Measurements from ENCODE around the gene TNFRSF18. TPM values are rescaled to one million over a fixed set of nuclear protein-coding genes. Genes with fewer than 3 reads are reported as not detected.

The TNFRSF18 gene
- total RNA-seq, 4 donors from 2014 or later, result 0.44 to 2.6 TPM; not detected in 2

DNA sequence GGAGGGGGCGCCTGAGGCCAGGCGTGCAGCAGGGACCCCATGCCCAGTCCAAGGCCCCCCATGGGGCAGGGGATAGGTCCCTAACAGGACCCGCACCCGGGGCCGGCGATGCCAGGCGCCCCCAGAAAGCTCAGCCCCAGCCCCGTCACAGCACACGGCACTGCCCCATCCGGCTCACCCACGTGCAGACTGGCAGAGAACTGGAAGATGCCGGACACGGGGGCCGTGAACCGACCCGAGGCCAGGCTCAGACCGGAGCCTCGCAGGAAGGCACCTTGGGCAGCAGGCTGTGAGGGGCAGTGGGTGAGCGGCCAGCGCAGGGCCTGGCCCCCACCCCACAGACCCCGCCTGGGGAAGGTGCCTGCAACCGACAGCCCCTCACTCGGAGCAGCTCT is 36.9 kb upstream of the TNFRSF18 start:
- TF ChIP-seq, protein P1, sequence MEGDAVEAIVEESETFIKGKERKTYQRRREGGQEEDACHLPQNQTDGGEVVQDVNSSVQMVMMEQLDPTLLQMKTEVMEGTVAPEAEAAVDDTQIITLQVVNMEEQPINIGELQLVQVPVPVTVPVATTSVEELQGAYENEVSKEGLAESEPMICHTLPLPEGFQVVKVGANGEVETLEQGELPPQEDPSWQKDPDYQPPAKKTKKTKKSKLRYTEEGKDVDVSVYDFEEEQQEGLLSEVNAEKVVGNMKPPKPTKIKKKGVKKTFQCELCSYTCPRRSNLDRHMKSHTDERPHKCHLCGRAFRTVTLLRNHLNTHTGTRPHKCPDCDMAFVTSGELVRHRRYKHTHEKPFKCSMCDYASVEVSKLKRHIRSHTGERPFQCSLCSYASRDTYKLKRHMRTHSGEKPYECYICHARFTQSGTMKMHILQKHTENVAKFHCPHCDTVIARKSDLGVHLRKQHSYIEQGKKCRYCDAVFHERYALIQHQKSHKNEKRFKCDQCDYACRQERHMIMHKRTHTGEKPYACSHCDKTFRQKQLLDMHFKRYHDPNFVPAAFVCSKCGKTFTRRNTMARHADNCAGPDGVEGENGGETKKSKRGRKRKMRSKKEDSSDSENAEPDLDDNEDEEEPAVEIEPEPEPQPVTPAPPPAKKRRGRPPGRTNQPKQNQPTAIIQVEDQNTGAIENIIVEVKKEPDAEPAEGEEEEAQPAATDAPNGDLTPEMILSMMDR (IDR thresholded peaks at IDR 0.05; ENCODE audit: low read depth), result no peak

DNA sequence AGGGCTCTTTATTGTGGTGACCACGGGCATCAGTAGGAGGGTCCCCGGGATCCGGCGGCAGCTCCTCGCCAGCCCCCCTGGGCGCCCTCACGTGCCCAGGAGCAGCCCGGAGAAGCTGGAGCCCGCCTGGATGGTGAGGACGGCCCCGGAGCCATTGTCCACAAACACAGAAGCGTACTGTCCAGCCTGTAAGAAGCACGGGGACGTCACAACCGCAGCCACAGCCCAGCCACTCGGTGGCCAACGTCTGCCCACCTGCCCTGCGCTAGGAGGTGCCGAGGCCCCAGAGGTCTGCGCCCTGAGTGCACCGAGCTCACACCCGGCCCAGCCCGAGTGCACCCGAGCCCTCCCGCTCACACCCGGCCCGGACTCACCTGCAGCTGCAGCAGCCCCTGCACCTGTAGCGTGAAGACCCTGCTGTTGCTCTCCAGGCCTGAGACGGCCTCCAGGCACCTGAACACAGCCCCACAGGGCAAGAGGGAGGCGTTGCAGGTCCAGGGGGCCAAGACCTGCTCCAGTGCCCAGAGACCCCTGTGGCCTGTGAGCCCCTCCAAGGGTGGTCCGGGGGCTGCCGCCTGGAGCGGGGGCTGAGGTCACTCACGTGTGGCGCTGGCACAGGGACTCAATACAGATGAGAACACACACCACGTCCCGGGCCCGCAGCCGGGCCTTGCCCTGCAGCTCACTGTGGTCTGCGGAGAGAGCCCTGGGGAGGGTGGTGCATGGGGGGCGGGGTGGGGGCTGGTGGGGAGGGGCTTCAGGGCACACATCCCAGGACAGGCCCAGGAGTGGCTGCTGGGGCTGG is 36.3 kb upstream of the TNFRSF18 start:
- TF ChIP-seq, protein P1 (IDR thresholded peaks at IDR 0.05; ENCODE audit: low read depth), result no peak

DNA sequence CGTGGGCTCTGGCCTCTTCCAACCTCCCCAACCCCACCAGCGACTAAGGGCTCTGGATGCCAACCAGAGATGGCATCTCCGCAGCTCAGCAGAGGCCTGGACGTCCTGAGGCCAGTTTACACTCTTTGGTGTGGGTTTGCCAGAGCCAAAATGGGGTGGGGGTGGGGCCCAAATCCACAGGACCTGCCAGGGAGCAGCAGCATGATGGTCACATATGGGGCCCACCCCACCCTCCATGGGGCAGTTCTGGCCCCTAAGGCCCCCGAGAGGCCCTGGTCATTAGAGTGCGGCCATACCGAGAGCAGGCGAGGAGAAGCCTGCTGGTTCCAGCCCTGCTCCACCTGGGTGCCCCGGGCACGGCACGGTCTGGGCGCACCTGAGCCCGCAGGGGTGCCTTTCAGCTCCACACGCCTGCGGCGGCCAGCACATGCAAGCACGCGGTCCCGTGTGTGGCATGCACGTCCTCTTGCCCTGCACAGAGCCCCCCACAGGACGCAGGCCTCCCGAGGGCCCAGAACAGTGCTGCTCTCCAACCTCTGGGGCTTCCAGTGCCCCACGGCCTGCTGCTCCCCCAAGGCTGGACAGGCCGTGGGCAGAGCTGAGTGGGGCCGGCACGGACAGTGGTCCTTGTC is 35.3 kb upstream of the TNFRSF18 start:
- TF ChIP-seq, protein P1 (IDR thresholded peaks at IDR 0.05; ENCODE audit: low read depth), result no peak

DNA sequence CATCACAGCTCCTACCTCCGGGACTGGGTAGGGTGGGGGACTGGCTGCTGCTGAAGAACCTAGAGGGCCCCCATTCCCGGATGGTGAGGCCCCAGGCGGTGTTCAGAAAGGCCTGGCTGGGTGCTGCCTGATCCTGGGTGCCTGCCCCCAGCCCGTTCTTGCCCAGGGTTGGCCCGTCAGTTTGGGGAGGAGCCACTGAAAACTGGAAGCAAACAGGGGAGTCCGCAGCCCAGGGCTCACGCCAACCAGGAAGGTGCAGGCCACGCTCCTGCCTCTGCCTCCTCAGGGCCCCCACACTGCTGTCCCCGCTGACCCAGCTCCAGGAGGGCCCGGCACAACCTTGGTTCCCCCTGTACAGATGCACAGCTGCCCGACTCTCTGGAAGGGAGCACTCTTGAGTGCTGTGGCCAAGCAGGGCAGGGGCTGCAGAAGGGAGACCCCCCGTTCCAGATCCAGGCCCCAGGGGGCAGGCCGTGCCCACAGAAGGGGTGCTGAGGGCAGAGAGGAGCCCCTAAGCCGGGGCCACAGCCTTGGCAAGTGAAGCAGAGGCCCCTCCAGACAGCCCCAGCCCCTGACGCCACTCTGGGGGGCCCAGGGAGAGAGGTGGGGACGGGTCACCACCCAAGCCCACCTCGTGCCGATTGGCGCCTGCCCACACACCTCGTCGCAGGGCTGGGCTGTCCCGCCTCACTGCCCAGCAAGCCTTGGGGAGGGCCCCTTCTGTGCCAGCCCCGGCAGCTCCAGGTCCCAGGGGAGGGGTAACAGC is 34.6 kb upstream of the TNFRSF18 start:
- TF ChIP-seq, protein P1 (IDR thresholded peaks at IDR 0.05; ENCODE audit: low read depth), result no peak

DNA sequence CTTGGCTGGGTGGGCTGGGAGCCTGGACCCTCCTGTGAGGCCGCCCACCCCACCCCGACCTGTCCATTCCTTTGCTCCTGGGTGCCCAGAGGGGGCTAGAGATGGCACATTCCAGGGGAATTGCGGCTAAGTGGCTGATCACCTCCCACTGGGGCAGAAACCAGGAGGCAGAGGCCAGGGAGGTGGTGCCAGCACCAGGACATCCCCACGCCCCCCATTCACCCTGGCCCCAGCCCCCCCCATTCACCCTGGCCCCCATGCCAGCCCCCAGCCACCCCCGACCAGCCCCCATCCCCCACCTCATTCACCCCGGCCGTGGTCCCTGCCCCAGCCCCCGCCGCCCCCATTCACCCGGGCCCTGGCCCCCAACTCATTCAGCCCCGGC is 33.9 kb upstream of the TNFRSF18 start:
- TF ChIP-seq, protein P1 (IDR thresholded peaks at IDR 0.05; ENCODE audit: low read depth), result no peak

DNA sequence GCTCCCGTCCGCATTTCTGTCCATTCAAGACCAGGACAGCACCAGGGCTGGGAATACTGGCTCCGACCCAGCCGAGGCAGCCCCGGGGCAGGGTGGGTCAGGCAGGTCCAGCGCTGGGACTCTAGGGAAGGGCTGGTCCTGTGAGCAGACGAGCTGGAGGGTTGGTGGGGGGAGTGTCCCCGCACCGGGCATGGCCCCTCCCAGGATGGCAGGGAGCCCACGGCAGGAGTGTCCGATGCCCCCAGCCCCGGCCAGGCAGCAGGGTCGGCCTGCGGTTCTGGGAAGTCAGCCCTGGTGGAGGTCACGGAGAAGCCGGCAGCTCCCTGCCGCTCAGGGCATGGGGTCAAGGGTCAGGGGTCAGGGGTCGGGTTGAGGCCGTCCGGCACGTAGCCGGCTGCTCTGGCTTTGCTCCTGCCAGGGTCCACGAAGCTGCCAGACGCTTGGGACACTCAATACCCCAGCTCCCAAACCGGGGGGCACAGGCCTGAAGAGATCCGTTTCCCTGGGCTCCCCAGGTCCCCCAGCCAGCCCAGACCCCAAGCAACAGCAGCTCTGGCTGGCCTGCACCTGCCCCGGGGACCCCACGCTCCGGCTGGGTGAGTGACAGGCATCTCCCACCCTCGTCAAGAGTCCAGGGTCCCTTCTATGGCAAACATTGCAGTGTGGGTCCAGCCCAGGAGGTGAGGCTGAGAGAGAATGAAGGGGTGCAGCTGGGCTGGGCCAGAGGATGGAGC is 33.4 kb upstream of the TNFRSF18 start:
- TF ChIP-seq, protein P1 (IDR thresholded peaks at IDR 0.05; ENCODE audit: low read depth), result no peak

All from subcutaneous adipose tissue (tissue), 4 donors.